HG03565 (cell line): ENCODE data around the gene DLG2.

Source experiments
- ATAC-seq: cut with Tn5 transposase; IDR thresholded peaks from one replicate; pipeline ENCODE4 v1.9.1; 2021; ENCODE audit warnings: mild to moderate bottlenecking, moderate library complexity; ENCODE audit not compliant: unreplicated experiment

DLG2 gene

GRCh38 chr11:84930863-84931262, 696.3 kb downstream of the DLG2 start:
- no peak for ATAC-seq

DNA sequence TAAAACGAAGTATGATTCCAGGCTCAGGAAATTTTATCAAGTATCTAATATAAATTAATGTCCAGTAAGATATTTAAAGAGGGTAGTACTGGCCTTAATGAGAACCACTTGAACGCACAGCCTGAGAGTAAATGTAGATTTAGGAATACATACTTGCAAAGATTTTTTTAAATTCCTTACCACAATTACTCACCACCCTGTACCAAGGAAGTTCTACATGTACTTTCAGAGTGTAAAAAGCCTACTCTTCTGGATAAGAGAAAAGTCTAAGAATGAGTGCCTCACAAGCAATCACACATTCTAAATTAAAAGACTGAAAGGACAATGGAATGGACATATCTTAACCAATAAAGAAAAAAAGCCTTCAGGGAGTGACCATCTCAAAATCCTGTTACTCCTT, 697.4 kb downstream of the DLG2 start:
- ATAC-seq: no peak

GRCh38 chr11:84924154-84924692, 702.9 kb downstream of the DLG2 start:
- no peak for ATAC-seq

- ATAC-seq: no peak
Measured at GRCh38 chr11:84923489-84923888, 703.7 kb downstream of the DLG2 start.

- no peak for ATAC-seq
Measured at GRCh38 chr11:84922836-84923235, 704.3 kb downstream of the DLG2 start.

DNA sequence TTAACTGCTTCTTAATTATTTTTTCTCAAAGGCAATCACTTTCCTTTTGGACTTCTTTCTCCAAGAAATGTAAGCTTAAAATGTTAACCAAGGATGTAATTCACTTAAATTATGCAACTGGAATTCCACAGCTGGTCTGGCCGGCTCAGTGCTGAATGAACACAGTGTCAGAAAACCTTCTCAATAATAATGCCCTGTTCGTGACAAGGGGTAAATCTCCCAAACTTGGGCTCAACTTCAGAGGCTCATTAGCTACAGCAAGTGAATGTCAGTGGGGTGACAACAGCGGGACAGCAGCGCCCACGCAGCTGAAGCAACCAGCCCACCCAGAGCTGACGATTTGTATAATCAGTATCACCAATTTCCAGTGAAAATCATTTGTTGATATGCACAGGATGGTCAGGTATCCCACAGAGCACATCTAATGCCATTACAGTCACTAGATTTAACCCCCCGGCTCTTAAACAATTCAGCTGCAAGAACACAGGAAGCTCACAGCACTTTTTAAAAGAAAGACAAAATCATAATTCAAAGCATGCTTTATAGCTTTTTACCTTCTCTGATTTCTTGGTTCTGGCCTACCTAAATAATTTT, 704.8 kb downstream of the DLG2 start:
- no peak for ATAC-seq

- ATAC-seq: no peak
Measured at GRCh38 chr11:84914511-84914910, 712.6 kb downstream of the DLG2 start.

GRCh38 chr11:84909740-84910139, 717.4 kb downstream of the DLG2 start:
- ATAC-seq: no peak

- ATAC-seq: no peak
Measured at GRCh38 chr11:84906995-84907394, 720.1 kb downstream of the DLG2 start.

DNA sequence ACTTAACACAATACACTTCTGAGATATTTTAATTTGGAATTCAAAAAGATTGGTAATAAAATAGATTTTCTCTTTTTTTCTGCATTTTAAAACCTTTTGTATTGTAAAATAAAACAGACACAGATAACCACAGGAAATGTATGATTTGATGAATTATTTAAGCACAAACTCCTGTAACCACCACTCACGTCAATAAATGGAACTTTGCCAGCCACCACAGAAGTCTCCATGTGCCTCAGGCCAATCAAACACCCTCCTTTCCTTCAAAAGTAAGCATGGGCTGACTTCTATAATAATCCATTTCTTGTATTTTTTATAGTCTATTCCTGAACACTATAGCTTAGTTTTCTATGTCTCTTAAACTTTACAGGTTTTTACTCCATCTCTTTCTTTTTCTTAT, 721.7 kb downstream of the DLG2 start:
- no peak for ATAC-seq

- no peak for ATAC-seq
Measured at GRCh38 chr11:84902445-84902844, 724.7 kb downstream of the DLG2 start.

DNA sequence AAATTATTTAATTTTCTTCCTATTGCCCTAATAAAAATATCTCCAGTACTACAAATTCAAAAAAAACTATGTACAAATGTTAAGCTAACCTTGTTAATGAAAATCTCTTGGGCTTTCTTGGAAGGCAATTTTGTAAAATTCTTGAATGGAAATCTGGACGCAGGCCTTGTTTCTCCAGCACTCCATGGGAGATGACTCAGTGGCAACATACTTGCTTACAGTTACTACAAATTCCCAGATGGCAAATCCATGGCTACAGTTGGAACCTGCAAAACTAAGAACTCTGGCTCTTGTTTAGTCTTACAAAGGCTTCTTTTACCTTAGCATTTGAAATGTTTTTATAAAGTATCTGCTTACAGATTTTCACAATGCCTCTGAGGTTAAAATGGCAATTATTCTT, 725.2 kb downstream of the DLG2 start:
- ATAC-seq: no peak

GRCh38 chr11:84899740-84900139, 727.4 kb downstream of the DLG2 start:
- ATAC-seq: no peak

DNA sequence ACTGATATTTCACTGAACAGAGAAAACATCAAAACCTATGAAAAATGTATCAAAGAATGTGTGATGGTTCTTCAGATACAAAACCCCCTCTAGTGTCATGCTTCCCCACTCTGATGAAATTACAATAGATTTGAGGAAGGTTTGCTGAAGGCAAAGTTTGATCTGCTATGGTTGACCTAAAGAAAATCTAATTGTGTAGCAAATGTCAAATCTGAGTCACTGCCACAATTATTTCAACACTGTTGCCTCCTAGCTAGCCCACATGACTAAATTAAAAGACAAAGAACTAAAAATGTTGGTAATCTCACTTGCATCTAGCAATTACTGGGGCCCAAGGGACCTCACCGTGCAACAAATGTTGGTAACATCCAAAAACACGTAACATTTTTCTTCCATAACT, 728.0 kb downstream of the DLG2 start:
- no peak for ATAC-seq

GRCh38 chr11:84894666-84895065, 732.5 kb downstream of the DLG2 start:
- ATAC-seq: no peak

DNA sequence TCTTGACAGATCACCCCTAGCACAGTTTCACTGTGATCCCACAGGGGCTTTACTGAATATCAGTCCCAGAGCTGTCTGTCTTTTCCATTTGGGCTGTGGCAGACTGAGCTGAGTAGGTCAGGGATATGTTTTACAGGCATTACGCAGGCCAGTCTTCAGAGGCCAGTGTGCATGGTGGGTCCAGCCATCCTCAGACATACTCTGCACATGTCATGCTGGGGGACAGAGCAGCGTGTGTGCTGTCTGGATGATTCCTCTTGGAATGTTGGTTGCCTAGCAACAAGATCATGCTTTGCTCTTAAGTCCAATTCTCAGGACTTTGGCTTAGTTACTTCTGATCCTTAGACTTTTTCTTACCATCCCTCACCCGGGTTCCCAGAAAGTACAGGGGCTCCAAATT, 736.5 kb downstream of the DLG2 start:
- no peak for ATAC-seq

DNA sequence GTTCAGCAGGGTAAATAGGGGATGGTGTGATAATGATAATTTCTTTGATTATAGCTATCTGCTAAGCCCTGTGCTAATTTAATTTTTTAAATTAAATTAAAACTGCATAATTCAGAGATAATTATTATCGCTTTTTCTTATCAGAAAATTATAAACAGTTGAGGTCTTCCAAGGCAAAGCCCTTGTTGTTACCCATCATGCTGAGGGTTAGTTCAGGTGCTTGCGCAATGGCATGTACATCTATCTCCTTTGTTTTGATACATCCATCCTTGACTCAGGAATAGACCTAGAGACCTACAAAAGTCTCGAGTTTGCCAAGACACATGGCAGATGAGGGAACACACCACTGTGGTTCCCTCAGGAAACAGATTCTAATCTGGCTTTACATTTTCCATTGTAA, 737.6 kb downstream of the DLG2 start:
- ATAC-seq: no peak

GRCh38 chr11:84887055-84887629, 740.0 kb downstream of the DLG2 start:
- ATAC-seq: no peak

DNA sequence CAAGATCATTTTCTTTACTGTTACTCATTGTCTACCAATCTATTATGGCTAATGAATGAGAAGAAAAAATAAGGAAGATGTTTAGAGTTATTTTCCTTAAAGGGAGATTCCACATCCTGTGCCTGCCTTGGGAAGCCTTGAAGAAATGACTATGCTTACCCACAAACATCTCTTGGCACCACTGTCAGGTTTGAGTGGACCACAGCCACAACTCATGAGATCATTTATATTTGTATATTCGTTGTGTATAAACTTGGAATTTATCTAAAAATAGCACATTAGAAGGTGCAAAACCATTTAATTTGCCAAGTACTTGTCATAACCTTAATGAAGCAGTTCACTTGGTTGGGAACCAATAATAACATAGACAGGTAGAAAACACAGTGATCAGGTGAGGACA, 740.8 kb downstream of the DLG2 start:
- no peak for ATAC-seq

GRCh38 chr11:84884836-84885235, 742.3 kb downstream of the DLG2 start:
- no peak for ATAC-seq

DNA sequence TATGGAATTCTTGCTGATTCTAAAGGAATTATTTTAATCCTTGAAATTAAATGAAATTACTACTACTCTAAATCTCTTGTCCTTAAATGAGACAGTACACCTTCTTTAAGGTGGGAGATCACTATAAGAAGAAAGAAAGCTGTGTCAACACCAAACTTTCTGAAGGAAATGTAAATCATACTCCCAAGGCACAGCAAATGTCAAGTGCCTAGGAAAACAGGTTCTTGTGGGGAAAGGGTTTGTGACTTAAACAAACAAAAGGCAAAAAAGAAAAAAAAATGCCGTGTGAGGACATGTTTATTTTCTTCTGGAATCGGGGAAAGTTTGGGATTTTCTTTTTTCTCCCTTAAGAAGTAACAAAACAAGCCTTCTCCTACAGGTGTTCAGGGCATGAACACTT, 745.1 kb downstream of the DLG2 start:
- ATAC-seq: no peak

- ATAC-seq: no peak
Measured at GRCh38 chr11:84871116-84871515, 756.0 kb downstream of the DLG2 start.

DNA sequence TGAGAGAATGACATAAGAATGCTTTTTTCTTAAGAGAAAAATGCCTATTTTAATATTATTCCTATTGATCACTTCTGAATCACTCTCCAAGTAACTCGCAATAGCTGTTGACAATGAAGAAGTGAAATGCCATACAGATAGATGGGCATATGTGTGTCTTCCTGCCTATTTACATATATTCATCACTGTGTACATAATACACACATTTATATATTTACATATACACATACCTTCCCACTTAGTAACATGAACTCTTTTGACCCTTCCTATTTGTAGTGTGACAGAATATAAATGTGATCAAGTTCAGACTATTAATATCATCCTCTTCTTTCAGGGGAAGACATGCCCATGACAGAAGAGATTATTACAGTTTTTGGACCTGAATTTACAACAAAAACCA, 756.7 kb downstream of the DLG2 start:
- ATAC-seq: no peak
